SK-N-MC (cell line): ENCODE data around the gene RNF166.

Experiments used
- EZH2 ChIP-seq: fragments of 200-600 bp; sonication (generic); IDR thresholded peaks from one replicate; pipeline ENCODE4 v1.6.1; 2017; ENCODE audit warnings: antibody characterized with exemption
- FOXP2 ChIP-seq: optimal IDR thresholded peaks from 2 replicates; pipeline ENCODE3; 2011; ENCODE audit warnings: mild to moderate bottlenecking, moderate library complexity; ENCODE audit not compliant: insufficient read depth; ENCODE audit errors: extremely low read length, control extremely low read depth
- POLR2AphosphoS5 ChIP-seq: IDR thresholded peaks from 2 replicates; pipeline ENCODE4 v1.6.1; 2012; ENCODE audit warnings: mild to moderate bottlenecking, low read depth, low read length, borderline replicate concordance

GRCh38 chr16:88724855-88725555, 18.8 kb upstream of the RNF166 start:
- TF ChIP-seq EZH2 (no peak), POLR2AphosphoS5 (no peak), FOXP2 (no peak)
